Vein endothelial cell (primary cell): ENCODE results near the gene HSPB6. TPM values are rescaled to one million over a fixed set of nuclear protein-coding genes. Genes with fewer than 3 reads are reported as not detected.

Experiments used
- total RNA-seq: library from RNA; depleted of rRNA; stranded (reverse); fragments of >200 nt; gene quantifications from 2 replicates; pipeline ENCODE4 v1.2.3, GENCODE V29; 2012

Gene HSPB6, protein sequence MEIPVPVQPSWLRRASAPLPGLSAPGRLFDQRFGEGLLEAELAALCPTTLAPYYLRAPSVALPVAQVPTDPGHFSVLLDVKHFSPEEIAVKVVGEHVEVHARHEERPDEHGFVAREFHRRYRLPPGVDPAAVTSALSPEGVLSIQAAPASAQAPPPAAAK
- 0.38 and 0.65 TPM in 2 replicates for total RNA-seq

DNA sequence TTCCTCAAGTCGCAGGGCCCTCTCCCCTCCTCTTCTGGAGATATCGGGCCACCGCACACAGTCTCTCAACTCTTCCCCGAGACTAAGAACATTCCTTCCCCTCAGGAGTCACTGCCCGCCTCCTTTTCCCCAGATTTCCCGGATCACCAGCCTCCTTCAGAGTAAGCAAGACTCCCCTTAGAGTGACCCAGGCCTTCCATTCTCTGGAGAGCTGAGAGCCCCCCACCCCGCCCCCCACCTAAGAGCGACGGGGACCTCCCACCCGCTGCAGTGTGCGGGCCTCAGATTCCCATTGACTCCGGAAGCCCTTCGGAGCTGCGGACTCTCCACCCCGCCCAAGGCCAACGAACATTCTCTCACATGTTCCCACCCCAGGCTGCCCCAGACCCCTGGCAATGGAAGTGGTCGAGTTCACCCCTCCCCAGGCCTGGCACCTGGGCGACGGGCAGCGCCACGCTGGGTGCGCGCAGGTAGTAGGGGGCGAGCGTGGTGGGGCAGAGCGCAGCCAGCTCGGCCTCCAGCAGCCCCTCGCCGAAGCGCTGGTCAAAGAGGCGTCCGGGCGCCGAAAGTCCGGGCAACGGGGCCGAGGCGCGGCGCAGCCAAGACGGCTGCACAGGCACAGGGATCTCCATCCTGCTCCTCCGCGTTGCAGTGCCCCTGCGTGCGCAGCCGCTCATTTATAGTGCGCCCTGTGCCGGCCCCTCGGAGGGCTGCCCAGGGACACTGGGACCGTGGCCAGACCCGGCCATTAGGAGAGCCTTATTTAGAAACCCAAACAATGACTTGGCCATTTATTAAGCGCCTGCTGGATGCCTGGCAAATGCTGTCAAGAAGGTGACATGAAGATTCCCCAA is at the start of gene HSPB6:
Gene HSPB6, minus strand, starts transcription at position 653 of the 854 bp plus-strand sequence. Its CDS starts 21 bp downstream, at position 632.

GRCh38 chr19:35775298-35776101 is 18.7 kb upstream of the HSPB6 start, which contains the start of gene ARHGAP33:
Gene ARHGAP33, plus strand, starts transcription at chr19:35775564. Its CDS starts 95 bp downstream, at chr19:35775659.

GRCh38 chr19:35757749-35758608 is 1.1 kb upstream of the HSPB6 start, which contains the start of gene PROSER3:
Gene PROSER3, plus strand, starts transcription at chr19:35758176. Its CDS starts 40 bp downstream, at chr19:35758216.

DNA sequence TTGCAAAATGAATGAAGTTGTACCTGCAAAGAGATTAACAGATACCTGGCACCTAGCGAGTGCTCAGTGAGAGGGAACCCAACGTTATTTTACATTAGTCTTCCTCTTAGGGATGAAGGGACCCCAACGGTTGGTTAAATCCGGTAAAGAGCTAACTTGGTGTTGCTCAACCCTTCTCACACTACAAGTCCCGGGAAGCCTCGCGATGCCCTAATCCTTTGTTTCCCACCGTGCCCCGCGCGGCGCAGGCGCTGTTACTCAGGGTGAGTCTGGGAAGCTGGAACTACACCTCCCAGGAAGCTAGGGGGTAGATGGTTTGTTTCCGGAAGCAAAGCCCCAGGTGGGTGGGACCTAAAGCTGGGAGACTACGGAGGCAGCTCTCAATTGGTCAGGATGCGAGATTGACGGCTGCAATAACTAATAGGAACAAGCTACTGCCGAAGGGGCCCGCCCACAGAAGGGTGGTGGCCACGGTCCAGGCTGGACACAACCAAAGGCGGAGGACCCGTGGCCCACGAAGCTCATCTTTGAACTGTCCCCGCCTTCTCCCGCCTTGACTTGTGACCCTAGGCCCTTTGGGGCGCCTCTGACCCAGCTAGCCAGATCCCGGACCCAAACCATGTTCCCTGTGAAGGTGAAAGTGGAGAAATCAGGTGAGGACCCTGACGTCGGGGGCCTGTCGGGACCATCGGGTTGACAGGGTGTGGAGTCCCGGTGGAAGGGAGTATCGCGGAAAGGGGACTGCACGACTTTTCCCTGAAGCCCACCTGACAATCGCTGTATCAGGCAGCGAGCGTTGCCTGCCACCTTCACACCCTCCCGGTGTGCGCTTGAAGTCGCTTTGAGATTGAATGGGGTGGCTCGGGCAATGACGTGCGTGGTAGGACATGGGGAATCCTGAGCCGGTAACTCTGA is 8.5 kb downstream of the HSPB6 start, which contains the start of gene LIN37:
Gene LIN37, plus strand, starts transcription at position 471 of the 915 bp plus-strand sequence. Its CDS starts 149 bp downstream, at position 620.

DNA sequence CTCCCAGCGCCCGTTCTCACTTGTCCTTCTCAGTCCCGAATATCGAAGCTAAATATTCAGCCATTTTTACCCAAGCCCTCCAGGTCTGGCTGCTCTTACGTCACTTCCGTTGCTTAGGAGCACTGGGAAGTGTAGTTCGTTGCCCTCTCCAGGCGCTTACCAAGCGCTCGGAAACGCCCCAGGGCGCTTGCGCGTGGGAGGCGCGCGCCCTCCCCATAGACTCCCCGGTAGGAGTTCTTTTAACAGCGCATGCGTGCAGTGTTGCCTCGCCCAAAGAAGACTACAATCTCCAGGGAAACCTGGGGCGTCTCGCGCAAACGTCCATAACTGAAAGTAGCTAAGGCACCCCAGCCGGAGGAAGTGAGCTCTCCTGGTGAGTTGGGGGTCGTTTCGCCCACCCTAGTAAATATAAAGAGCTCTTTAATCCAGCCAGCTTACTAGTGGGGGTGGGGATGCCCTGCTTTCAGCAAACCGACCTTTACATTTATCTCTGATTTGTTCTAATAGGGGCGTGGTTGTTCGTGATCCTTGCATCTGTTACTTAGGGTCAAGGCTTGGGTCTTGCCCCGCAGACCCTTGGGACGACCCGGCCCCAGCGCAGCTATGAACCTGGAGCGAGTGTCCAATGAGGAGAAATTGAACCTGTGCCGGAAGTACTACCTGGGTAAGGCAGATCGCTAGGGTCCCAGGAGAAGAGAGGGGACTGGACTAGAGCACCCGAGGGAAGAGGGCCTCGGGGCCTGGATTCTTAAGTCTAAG is 11.3 kb downstream of the HSPB6 start, which contains the start of the genes PSENEN and U2AF1L4:
Gene PSENEN, plus strand, starts transcription at position 324 of the 759 bp plus-strand sequence. Its CDS starts 280 bp downstream, at position 604.
Gene U2AF1L4, minus strand, starts transcription at position 91 of the 759 bp plus-strand sequence. Its CDS starts 27 bp downstream, at position 64.

GRCh38 chr19:35742121-35742724 is 14.6 kb downstream of the HSPB6 start, which contains the start of gene IGFLR1:
Gene IGFLR1, minus strand, starts transcription at chr19:35742452. Its CDS starts 1,272 bp downstream, at chr19:35741180.

GRCh38 chr19:35717665-35718344 is 39.0 kb downstream of the HSPB6 start, which contains the start of gene KMT2B:
Gene KMT2B, plus strand, starts transcription at chr19:35718003. Its CDS starts 16 bp downstream, at chr19:35718019.

Other genes with a start within 250 kb of the HSPB6 start
- gene DMKN, start 243.4 kb downstream of the HSPB6 start, total RNA-seq, result not detected in 2 replicates
- not detected in 2 replicates for gene SBSN, start 228.7 kb downstream of the HSPB6 start, total RNA-seq
- not detected in 2 replicates for gene GAPDHS, start 223.6 kb downstream of the HSPB6 start, total RNA-seq
- gene TMEM147, start 211.4 kb downstream of the HSPB6 start, total RNA-seq, result 58.0 and 58.8 TPM in 2 replicates
- not detected in 2 replicates for gene ATP4A, start 193.4 kb downstream of the HSPB6 start, total RNA-seq
- gene PMIS2, start 170.9 kb downstream of the HSPB6 start, total RNA-seq, result not detected in 2 replicates
- gene HAUS5, start 144.3 kb downstream of the HSPB6 start, total RNA-seq, result 8.5 and 9.1 TPM in 2 replicates
- 49.6 and 56.5 TPM in 2 replicates for gene RBM42, start 128.0 kb downstream of the HSPB6 start, total RNA-seq
- gene ETV2, start 115.3 kb downstream of the HSPB6 start, total RNA-seq, result 0.29 and 0.65 TPM in 2 replicates
- 214 and 293 TPM in 2 replicates for gene COX6B1, start 108.7 kb downstream of the HSPB6 start, total RNA-seq
- gene UPK1A, start 90.5 kb downstream of the HSPB6 start, total RNA-seq, result not detected in 2 replicates
- not detected in 2 replicates for gene ZBTB32, start 52.5 kb downstream of the HSPB6 start, total RNA-seq
- gene KMT2B, start 39.0 kb downstream of the HSPB6 start, total RNA-seq, result 8.5 and 9.4 TPM in 2 replicates
- 0.76 and 0.98 TPM in 2 replicates for gene IGFLR1, start 14.6 kb downstream of the HSPB6 start, total RNA-seq
- 2.3 and 2.8 TPM in 2 replicates for gene U2AF1L4, start 11.6 kb downstream of the HSPB6 start, total RNA-seq
- 14.8 and 15.7 TPM in 2 replicates for gene PSENEN, start 11.4 kb downstream of the HSPB6 start, total RNA-seq
- gene LIN37, start 8.5 kb downstream of the HSPB6 start, total RNA-seq, result 12.1 and 16.7 TPM in 2 replicates
- gene PROSER3, start 1.1 kb upstream of the HSPB6 start, total RNA-seq, result 7.2 and 7.3 TPM in 2 replicates
- gene ARHGAP33, start 18.5 kb upstream of the HSPB6 start, total RNA-seq, result 3.3 and 3.7 TPM in 2 replicates
- gene PRODH2, start 55.8 kb upstream of the HSPB6 start, total RNA-seq, result not detected in 2 replicates
- gene NPHS1, start 95.5 kb upstream of the HSPB6 start, total RNA-seq, result not detected in 2 replicates
- not detected in 2 replicates for gene KIRREL2, start 99.9 kb upstream of the HSPB6 start, total RNA-seq
- 4.2 and 4.6 TPM in 2 replicates for gene APLP1, start 111.5 kb upstream of the HSPB6 start, total RNA-seq
- 2.9 and 5.5 TPM in 2 replicates for gene NFKBID, start 143.5 kb upstream of the HSPB6 start, total RNA-seq
- gene HCST, start 145.5 kb upstream of the HSPB6 start, total RNA-seq, result not detected in 2 replicates
- gene TYROBP, start 151.3 kb upstream of the HSPB6 start, total RNA-seq, result not detected in 2 replicates
- 9.6 and 11.1 TPM in 2 replicates for gene LRFN3, start 179.3 kb upstream of the HSPB6 start, total RNA-seq
- gene SDHAF1, start 238.2 kb upstream of the HSPB6 start, total RNA-seq, result 12.7 and 13.4 TPM in 2 replicates